H1 (cell line): ENCODE results near the gene CRELD1. TPM values are rescaled to one million over a fixed set of nuclear protein-coding genes. Genes with fewer than 3 reads are reported as not detected.

Experiments used
- CTCF ChIA-PET: fragments of 300-600 bp; sonication (Branson Sonifier 250); formaldehyde crosslinking; loops from one replicate; lab custom pipeline; 2021; ENCODE audit not compliant: partially characterized antibody; lab: Charles Lee
- POLR2A ChIA-PET: fragments of 300-600 bp; sonication (Branson Sonifier 250); formaldehyde crosslinking; loops from one replicate; lab custom pipeline; 2021; ENCODE audit warnings: inconsistent platforms; ENCODE audit not compliant: partially characterized antibody; lab: Charles Lee
- DNase-seq, 2 experiments: peaks; one replicate each; pipeline versions ENCODE4 v3.0.0 to v3.0.0-alpha.2; 2010 to 2022; ENCODE audit warnings: low spot score in 2 of 2, low read depth in 1 of 2, mixed read lengths in 1 of 2
- FAIRE-seq: peaks from 2 replicates; lab custom pipeline; 2011; peaks lifted over from hg19 to GRCh38; lab: Jason Lieb, UNC
- H2AFZ ChIP-seq: 2 replicates; pipeline ENCODE4 v1.8.1; 2012; ENCODE audit warnings: low read length, inconsistent platforms
- H2AK5ac ChIP-seq: 2 replicates; pipeline ENCODE4 v1.6.1; 2013; ENCODE audit warnings: low read depth, low read length
- H2BK120ac ChIP-seq: replicated peaks from 2 replicates; pipeline ENCODE3; 2013; ENCODE audit warnings: low read depth, low read length, inconsistent platforms
- H2BK12ac ChIP-seq: 2 replicates; pipeline ENCODE4 v1.6.1; 2013; ENCODE audit warnings: low read depth, low read length
- H2BK15ac ChIP-seq: 2 replicates; pipeline ENCODE4 v1.6.1; 2013; ENCODE audit warnings: low read length
- H2BK20ac ChIP-seq: 2 replicates; pipeline ENCODE4 v1.6.1; 2013; ENCODE audit warnings: low read length
- H2BK5ac ChIP-seq: 2 replicates; pipeline ENCODE4 v1.6.1; 2013; ENCODE audit warnings: low read depth, low read length
- H3K14ac ChIP-seq: 2 replicates; pipeline ENCODE4 v1.6.1; 2013; ENCODE audit warnings: inconsistent platforms; ENCODE audit not compliant: insufficient read length
- H3K18ac ChIP-seq: 2 replicates; pipeline ENCODE4 v1.6.1; 2013; ENCODE audit warnings: low read length; ENCODE audit errors: extremely low read depth
- H3K23ac ChIP-seq: 2 replicates; pipeline ENCODE4 v1.6.1; 2013; ENCODE audit warnings: inconsistent platforms; ENCODE audit not compliant: insufficient read length
- H3K23me2 ChIP-seq: 2 replicates; pipeline ENCODE4 v1.6.1; 2013; ENCODE audit warnings: low read depth, low read length
- H3K27ac ChIP-seq: 2 replicates; pipeline ENCODE4 v1.6.1; 2011; ENCODE audit warnings: low read depth, low read length, inconsistent platforms
- H3K27me3 ChIP-seq, 4 experiments: replicated peaks in 1 of 4; 1 replicate in 1 of 4; 2 replicates in 3 of 4; pipeline versions ENCODE4 v1.6.1 to v1.8.1; 2011 to 2013; ENCODE audit warnings: low read length in 3 of 4, mild to moderate bottlenecking in 3 of 4, inconsistent platforms in 2 of 4, mixed read lengths in 2 of 4, moderate library complexity in 1 of 4; ENCODE audit not compliant: control insufficient read depth in 3 of 4, insufficient read depth in 3 of 4; ENCODE audit errors: extremely low read depth in 1 of 4
- H3K36me3 ChIP-seq, 4 experiments: 2 replicates each; pipeline versions ENCODE4 v1.6.1 to v1.8.1; 2011 to 2013; ENCODE audit warnings: mild to moderate bottlenecking in 4 of 4, low read length in 3 of 4, moderate library complexity in 2 of 4, control low read depth in 1 of 4, inconsistent platforms in 1 of 4; ENCODE audit not compliant: insufficient read depth in 4 of 4, control insufficient read depth in 2 of 4
- H3K4ac ChIP-seq: replicated peaks from 2 replicates; pipeline ENCODE3; 2013; ENCODE audit warnings: low read length, low read depth, mixed read lengths, inconsistent platforms; ENCODE audit not compliant: insufficient read length
- H3K4me1 ChIP-seq, 4 experiments: replicated peaks in 1 of 4; 1 replicate in 1 of 4; 2 replicates in 3 of 4; pipeline versions ENCODE4 v1.6.1 to v1.8.1; 2011 to 2013; ENCODE audit warnings: low read length in 3 of 4, inconsistent platforms in 2 of 4, mixed read lengths in 1 of 4; ENCODE audit not compliant: insufficient read depth in 4 of 4, control insufficient read depth in 3 of 4
- H3K4me2 ChIP-seq, 2 experiments: 2 replicates each; pipeline versions ENCODE4 v1.6.1 to v1.8.1; 2011 to 2013; ENCODE audit warnings: low read depth in 2 of 2, low read length in 2 of 2, control low read depth in 1 of 2, inconsistent platforms in 1 of 2, mild to moderate bottlenecking in 1 of 2; ENCODE audit not compliant: insufficient read depth in 1 of 2
- H3K4me3 ChIP-seq, 4 experiments: fragments of 200-600, 300-600 bp in 1 of 4; sonication (generic), shearing (Covaris generic), sonication (Bioruptor Twin) in 1 of 4; 2 replicates each; pipeline versions ENCODE4 v1.5.1 to v1.8.1; 2011 to 2016; ENCODE audit warnings: low read length in 4 of 4, low read depth in 3 of 4, control low read depth in 2 of 4, inconsistent platforms in 2 of 4, mild to moderate bottlenecking in 2 of 4, mixed read lengths in 1 of 4, moderate library complexity in 1 of 4; ENCODE audit not compliant: insufficient read depth in 2 of 4; ENCODE audit errors: extremely low read depth in 1 of 4
- H3K56ac ChIP-seq: replicated peaks from 2 replicates; pipeline ENCODE3; 2013; ENCODE audit warnings: low read depth, mild to moderate bottlenecking, mixed read lengths, low read length, inconsistent platforms; ENCODE audit not compliant: insufficient read length
- H3K79me1 ChIP-seq: 2 replicates; pipeline ENCODE4 v1.6.1; 2013; ENCODE audit warnings: low read depth, low read length, control low read depth
- H3K79me2 ChIP-seq, 2 experiments: 2 replicates each; pipeline versions ENCODE4 v1.6.1 to v1.8.1; 2012 to 2013; ENCODE audit warnings: low read length in 2 of 2, mild to moderate bottlenecking in 2 of 2, inconsistent platforms in 1 of 2; ENCODE audit not compliant: insufficient read depth in 2 of 2, control insufficient read depth in 1 of 2
- H3K9ac ChIP-seq, 4 experiments: replicated peaks in 1 of 4; 1 replicate in 1 of 4; 2 replicates in 3 of 4; pipeline versions ENCODE4 v1.6.1 to v1.8.1; 2011 to 2013; ENCODE audit warnings: low read depth in 3 of 4, low read length in 3 of 4, control low read depth in 2 of 4, mild to moderate bottlenecking in 2 of 4, moderate library complexity in 2 of 4, inconsistent platforms in 1 of 4; ENCODE audit errors: extremely low read depth in 1 of 4
- H3K9me3 ChIP-seq, 2 experiments: 2 replicates each; pipeline versions ENCODE4 v1.6.1 to v1.8.1; 2012 to 2013; ENCODE audit warnings: mild to moderate bottlenecking in 2 of 2, moderate library complexity in 2 of 2, control low read depth in 1 of 2, inconsistent platforms in 1 of 2, low read depth in 1 of 2, low read length in 1 of 2, mixed read lengths in 1 of 2; ENCODE audit not compliant: insufficient read depth in 2 of 2
- H4K20me1 ChIP-seq, 2 experiments: replicated peaks in 1 of 2; 2 replicates each; pipeline versions ENCODE3 to v1.8.1; 2011 to 2013; ENCODE audit warnings: inconsistent platforms in 2 of 2, low read length in 2 of 2, mild to moderate bottlenecking in 1 of 2; ENCODE audit not compliant: insufficient read depth in 2 of 2, control insufficient read depth in 1 of 2
- H4K5ac ChIP-seq: 2 replicates; pipeline ENCODE4 v1.6.1; 2013; ENCODE audit warnings: low read length, low read depth, mixed read lengths, inconsistent platforms; ENCODE audit not compliant: insufficient read length
- H4K8ac ChIP-seq: 2 replicates; pipeline ENCODE4 v1.8.0; 2013; ENCODE audit warnings: mild to moderate bottlenecking, moderate library complexity, low read length, inconsistent platforms; ENCODE audit not compliant: insufficient read depth; ENCODE audit errors: extremely low read depth
- H4K91ac ChIP-seq: replicated peaks from 2 replicates; pipeline ENCODE3; 2013; ENCODE audit warnings: low read length, mixed read lengths, inconsistent platforms; ENCODE audit not compliant: insufficient read length
- E2F6 ChIP-seq: IDR thresholded peaks from 2 replicates; pipeline ENCODE4 v1.6.1; 2012; ENCODE audit warnings: inconsistent platforms
- EGR1 ChIP-seq: IDR thresholded peaks from 2 replicates; pipeline ENCODE4 v1.6.1; 2011; ENCODE audit warnings: low read depth, low read length, borderline replicate concordance
- HDAC6 ChIP-seq: IDR thresholded peaks from one replicate; pipeline ENCODE4 v1.7.1; 2012; ENCODE audit warnings: low read depth, mild to moderate bottlenecking, inconsistent platforms, low read length, moderate library complexity
- KDM4A ChIP-seq: IDR thresholded peaks from one replicate; pipeline ENCODE4 v1.7.1; 2012; ENCODE audit warnings: low read depth, mild to moderate bottlenecking, moderate library complexity, low read length, inconsistent platforms; ENCODE audit not compliant: severe bottlenecking
- KDM5A ChIP-seq: fragments of 200-600 bp; IDR thresholded peaks from 2 replicates; pipeline ENCODE4 v1.7.1; 2012; ENCODE audit warnings: mild to moderate bottlenecking, low read length, inconsistent platforms, mixed read lengths
- PHF8 ChIP-seq: fragments of 200-600 bp; sonication (generic); conservative IDR thresholded peaks from 2 replicates; pipeline ENCODE4 v1.7.1; 2012; ENCODE audit warnings: low read depth, mild to moderate bottlenecking, inconsistent platforms, low read length, moderate library complexity
- POLR2A ChIP-seq, 2 experiments: IDR thresholded peaks; 1 replicate in 1 of 2; 2 replicates in 1 of 2; pipeline ENCODE4 v1.6.1; 2011; ENCODE audit warnings: low read depth in 2 of 2, low read length in 2 of 2, mild to moderate bottlenecking in 2 of 2; ENCODE audit errors: control extremely low read depth in 1 of 2
- POLR2AphosphoS5 ChIP-seq: IDR thresholded peaks from 2 replicates; pipeline ENCODE4 v1.6.1; 2011; ENCODE audit warnings: low read depth, low read length
- POU5F1 ChIP-seq: IDR thresholded peaks from 2 replicates; pipeline ENCODE4 v1.6.1; 2011; ENCODE audit warnings: low read depth, mild to moderate bottlenecking, low read length, moderate library complexity
- SUZ12 ChIP-seq: fragments of 200-600 bp; sonication (generic); IDR thresholded peaks from 2 replicates; pipeline ENCODE4 v1.6.1; 2012; ENCODE audit warnings: mild to moderate bottlenecking, inconsistent platforms, low read length, moderate library complexity, mixed read lengths
- TBP ChIP-seq: IDR thresholded peaks from 2 replicates; pipeline ENCODE4 v1.6.1; 2011; ENCODE audit warnings: low read depth, low read length, improper control_type of control experiment
- USF2 ChIP-seq: IDR thresholded peaks from 2 replicates; pipeline ENCODE4 v1.6.1; 2011; ENCODE audit warnings: low read length, improper control_type of control experiment
- WGBS, 2 experiments: shearing (Covaris generic) in 1 of 2; methylation state at CpG; one replicate each; pipeline versions ENCODE4 v1.1.6 to v1.1.7; 2013 to 2015; ENCODE audit warnings: low lambda C conversion rate in 2 of 2, mixed read lengths in 2 of 2, inconsistent platforms in 1 of 2, low coverage in 1 of 2, missing lambda C conversion rate in 1 of 2; ENCODE audit not compliant: insufficient replicate concordance in 2 of 2, insufficient coverage in 1 of 2, insufficient read length in 1 of 2; ENCODE audit errors: extremely low coverage in 1 of 2, missing lambda C conversion rate in 1 of 2; 5-methylcytosine and 5-hydroxymethylcytosine counted together
- polyA plus RNA-seq, 7 experiments: library from polyadenylated mRNA; depleted of rRNA in 3 of 7; stranded (reverse) in 5 of 7; unstranded in 2 of 7; fragments of >200 nt in 5 of 7; fragments of 200-250 nt in 2 of 7; gene quantifications; 1 replicate in 5 of 7; 2 replicates in 1 of 7; 4 replicates in 1 of 7; pipeline versions ENCODE4 v1.2.1 to v1.2.3, GENCODE V29; 2011 to 2013; ENCODE audit warnings: missing spikeins in 2 of 7, mixed read lengths in 2 of 7
- total RNA-seq: library from RNA; stranded (reverse); fragmentation: NEBNext Ultra II Directional; extraction: Animal tissue kit (Norgen Biotek cat#: 25700); gene quantifications from 2 replicates; pipeline ENCODE4 v1.2.1, GENCODE V29; 2021

The CRELD1 gene
- total and polyA plus RNA-seq, 2 of the 8 experiments (the other 6 are each of a cell fraction or from before 2014, with no cell fraction given) = 12.9 to 15.1 TPM

GRCh38 chr3:9965200-9965875, 31.7 kb downstream of the CRELD1 start:
- WGBS, 2 experiments = 94% methylated on average over 6 of the region's 6 CpGs; no CpG with 5 or more reads in 1 of the 2 experiments
- no peak overlapping the region for H2BK12ac ChIP-seq

More at GRCh38 chr3:9965200-9965875, 31.7 kb downstream of the CRELD1 start:
- Histone ChIP-seq H3K27ac (no peak overlapping the region), H3K4me3 (no peak overlapping the region), H4K8ac (no peak overlapping the region), H3K14ac (no peak overlapping the region), H3K4me1 (no peaks in the 10 kb centered on the region), H3K18ac (no peak overlapping the region), H2BK20ac (no peak overlapping the region), H2BK15ac (no peak overlapping the region), H3K79me1 (no peaks in the 10 kb centered on the region), H4K20me1 (no peaks in the 10 kb centered on the region), H2BK120ac (no peak overlapping the region), H3K4me2 (no peak overlapping the region), H3K9me3 (no peaks in the 10 kb centered on the region), H4K5ac (no peak overlapping the region), H3K9ac (no peak overlapping the region), H3K23ac (no peak overlapping the region), H2BK5ac (no peak overlapping the region), H3K36me3 (peaks cover 0 to 14% (median 8%) of the 10 kb centered on the region in 4 experiments; a peak in 6 of 8 replicates), H3K79me2 (no peaks in the 10 kb centered on the region), H3K4ac (no peak overlapping the region), H4K91ac (no peak overlapping the region), H3K23me2 (no peaks in the 10 kb centered on the region), H3K56ac (no peak overlapping the region), H2AFZ (no peak overlapping the region), H2AK5ac (no peak overlapping the region), H3K27me3 (no peaks in the 10 kb centered on the region)
- TF ChIP-seq KDM4A = no peak
- TF ChIP-seq KDM5A = no peak
- no peak for TF ChIP-seq USF2
- no peak for TF ChIP-seq POU5F1
- no peak for TF ChIP-seq E2F6
- TF ChIP-seq EGR1 = no peak
- TF ChIP-seq POLR2A (IDR thresholded peaks at IDR 0.05; ENCODE audit: control extremely low read depth in 1 of 2, low read depth in 2 of 2, low read length in 2 of 2) = no peak
- no peak for TF ChIP-seq SUZ12
- TF ChIP-seq PHF8 = no peak
- TF ChIP-seq TBP = no peak
- no peak for TF ChIP-seq POLR2AphosphoS5
- no peak for TF ChIP-seq HDAC6
- ChIA-PET CTCF (interaction anchor here (0.6 to 2.5 kb wide), 13 partner anchors 10 to 158 kb away, joined by 3 to 9 read pairs (median 4); partner anchors contain the start of gene PRRT3), POLR2A (interaction anchor here (0.9 kb wide), 1 partner anchor 11 kb away, joined by 3 read pairs; no protein-coding TSS in a partner anchor)
- DNase-seq (no peak), FAIRE-seq (no peak)
